Measurements from ENCODE around the gene FOXO4. TPM values are rescaled to one million over a fixed set of nuclear protein-coding genes. Genes with fewer than 3 reads are reported as not detected.

Gene FOXO4
- total RNA-seq, 1 experiment from 2014 or later, result 14.7 TPM

DNA sequence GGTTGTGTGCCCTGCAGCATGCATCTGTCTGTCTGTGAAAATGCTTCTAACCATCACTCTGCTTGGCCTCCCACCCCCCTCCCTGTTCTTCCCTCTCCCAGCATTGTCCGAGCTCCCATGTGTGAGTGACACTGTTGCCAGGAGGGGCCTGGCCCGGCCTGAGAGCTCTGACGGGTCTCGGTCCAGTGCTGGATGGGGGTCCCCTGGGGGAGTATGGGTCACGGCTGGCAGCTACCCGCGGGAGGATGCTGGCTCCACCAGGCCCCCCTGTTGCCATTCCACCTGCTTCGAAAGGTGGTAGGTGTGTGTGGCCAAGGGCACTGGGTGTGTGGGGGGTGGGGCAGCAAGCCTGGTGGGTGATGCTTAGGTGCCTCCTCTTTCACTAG is 52.6 kb downstream of the FOXO4 start (continued):
- TF ChIP-seq ELF1 (IDR thresholded peaks at IDR 0.05; ENCODE audit: borderline replicate concordance, low read depth), result no peak
- no peak for TF ChIP-seq FOSL1 (IDR thresholded peaks at IDR 0.05; ENCODE audit: low read depth)

DNA sequence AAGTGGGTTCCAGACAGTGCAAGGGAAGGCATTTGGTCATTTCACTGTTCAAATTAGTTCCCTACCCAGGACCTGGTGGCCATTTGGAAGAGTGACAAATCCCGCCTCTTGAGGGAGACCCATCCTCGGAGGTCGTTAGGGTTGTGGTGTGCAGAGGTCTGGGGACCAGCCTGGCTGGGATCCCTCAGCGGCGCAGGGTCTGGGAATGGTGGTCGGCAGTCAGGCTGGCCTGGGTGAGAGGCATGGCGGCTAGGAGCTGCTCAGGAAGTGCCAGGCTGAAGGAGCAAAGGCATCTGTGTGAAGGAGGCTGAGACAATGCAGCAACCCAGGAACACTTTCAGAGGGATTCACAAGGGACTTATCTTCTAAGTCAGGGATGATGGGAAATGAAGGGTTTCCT is 55.7 kb downstream of the FOXO4 start:
- no peaks in the 10 kb centered on the region for H3K9me3 ChIP-seq (ENCODE audit: control insufficient read depth in 1 of 2, insufficient read depth in 1 of 2, low read depth in 1 of 2, low read length in 2 of 2)
- no peak overlapping the region for H2AFZ ChIP-seq (ENCODE audit: low read depth, low read length, poor library complexity, severe bottlenecking)
- RAD21 ChIA-PET (ENCODE audit: low non-redundant PET in 1 of 2, low total read pairs in 2 of 2, uncharacterized antibody in 2 of 2, unreplicated experiment in 2 of 2), result no interaction called here
- no peaks in the 10 kb centered on the region for H3K27me3 ChIP-seq (ENCODE audit: insufficient read depth, low read length)
- POLR2A ChIA-PET, result no interaction called here
- no TSS peak for BruUV-seq (replicated peaks)
- TF ChIP-seq YY1 (IDR thresholded peaks at IDR 0.05; ENCODE audit: extremely low read depth, insufficient replicate concordance, low read depth, low read length) (no peak), SRF (IDR thresholded peaks at IDR 0.05; ENCODE audit: low read depth) (no peak), JUND (IDR thresholded peaks at IDR 0.05) (no peak), CBX3 (IDR thresholded peaks at IDR 0.05; ENCODE audit: low read depth) (no peak), ZNF274 (IDR thresholded peaks at IDR 0.05; ENCODE audit: low read depth, low read length) (no peak), POLR2A (IDR thresholded peaks at IDR 0.05; ENCODE audit: borderline replicate concordance, extremely low read depth, insufficient read depth, insufficient read length) (no peak), SIN3A (IDR thresholded peaks at IDR 0.05; ENCODE audit: low read depth) (no peak)
- TF ChIP-seq, protein P1, sequence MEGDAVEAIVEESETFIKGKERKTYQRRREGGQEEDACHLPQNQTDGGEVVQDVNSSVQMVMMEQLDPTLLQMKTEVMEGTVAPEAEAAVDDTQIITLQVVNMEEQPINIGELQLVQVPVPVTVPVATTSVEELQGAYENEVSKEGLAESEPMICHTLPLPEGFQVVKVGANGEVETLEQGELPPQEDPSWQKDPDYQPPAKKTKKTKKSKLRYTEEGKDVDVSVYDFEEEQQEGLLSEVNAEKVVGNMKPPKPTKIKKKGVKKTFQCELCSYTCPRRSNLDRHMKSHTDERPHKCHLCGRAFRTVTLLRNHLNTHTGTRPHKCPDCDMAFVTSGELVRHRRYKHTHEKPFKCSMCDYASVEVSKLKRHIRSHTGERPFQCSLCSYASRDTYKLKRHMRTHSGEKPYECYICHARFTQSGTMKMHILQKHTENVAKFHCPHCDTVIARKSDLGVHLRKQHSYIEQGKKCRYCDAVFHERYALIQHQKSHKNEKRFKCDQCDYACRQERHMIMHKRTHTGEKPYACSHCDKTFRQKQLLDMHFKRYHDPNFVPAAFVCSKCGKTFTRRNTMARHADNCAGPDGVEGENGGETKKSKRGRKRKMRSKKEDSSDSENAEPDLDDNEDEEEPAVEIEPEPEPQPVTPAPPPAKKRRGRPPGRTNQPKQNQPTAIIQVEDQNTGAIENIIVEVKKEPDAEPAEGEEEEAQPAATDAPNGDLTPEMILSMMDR (IDR thresholded peaks at IDR 0.05 in 2 of 3, conservative IDR thresholded peaks at IDR 0.05 in 1 of 3; ENCODE audit: borderline replicate concordance in 1 of 3, insufficient read depth in 1 of 3, low read depth in 2 of 3, low read length in 2 of 3), result no peak
- TF ChIP-seq, protein P2, sequence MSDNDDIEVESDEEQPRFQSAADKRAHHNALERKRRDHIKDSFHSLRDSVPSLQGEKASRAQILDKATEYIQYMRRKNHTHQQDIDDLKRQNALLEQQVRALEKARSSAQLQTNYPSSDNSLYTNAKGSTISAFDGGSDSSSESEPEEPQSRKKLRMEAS (IDR thresholded peaks at IDR 0.05), result no peak
- TF ChIP-seq, protein P3, sequence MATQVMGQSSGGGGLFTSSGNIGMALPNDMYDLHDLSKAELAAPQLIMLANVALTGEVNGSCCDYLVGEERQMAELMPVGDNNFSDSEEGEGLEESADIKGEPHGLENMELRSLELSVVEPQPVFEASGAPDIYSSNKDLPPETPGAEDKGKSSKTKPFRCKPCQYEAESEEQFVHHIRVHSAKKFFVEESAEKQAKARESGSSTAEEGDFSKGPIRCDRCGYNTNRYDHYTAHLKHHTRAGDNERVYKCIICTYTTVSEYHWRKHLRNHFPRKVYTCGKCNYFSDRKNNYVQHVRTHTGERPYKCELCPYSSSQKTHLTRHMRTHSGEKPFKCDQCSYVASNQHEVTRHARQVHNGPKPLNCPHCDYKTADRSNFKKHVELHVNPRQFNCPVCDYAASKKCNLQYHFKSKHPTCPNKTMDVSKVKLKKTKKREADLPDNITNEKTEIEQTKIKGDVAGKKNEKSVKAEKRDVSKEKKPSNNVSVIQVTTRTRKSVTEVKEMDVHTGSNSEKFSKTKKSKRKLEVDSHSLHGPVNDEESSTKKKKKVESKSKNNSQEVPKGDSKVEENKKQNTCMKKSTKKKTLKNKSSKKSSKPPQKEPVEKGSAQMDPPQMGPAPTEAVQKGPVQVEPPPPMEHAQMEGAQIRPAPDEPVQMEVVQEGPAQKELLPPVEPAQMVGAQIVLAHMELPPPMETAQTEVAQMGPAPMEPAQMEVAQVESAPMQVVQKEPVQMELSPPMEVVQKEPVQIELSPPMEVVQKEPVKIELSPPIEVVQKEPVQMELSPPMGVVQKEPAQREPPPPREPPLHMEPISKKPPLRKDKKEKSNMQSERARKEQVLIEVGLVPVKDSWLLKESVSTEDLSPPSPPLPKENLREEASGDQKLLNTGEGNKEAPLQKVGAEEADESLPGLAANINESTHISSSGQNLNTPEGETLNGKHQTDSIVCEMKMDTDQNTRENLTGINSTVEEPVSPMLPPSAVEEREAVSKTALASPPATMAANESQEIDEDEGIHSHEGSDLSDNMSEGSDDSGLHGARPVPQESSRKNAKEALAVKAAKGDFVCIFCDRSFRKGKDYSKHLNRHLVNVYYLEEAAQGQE (IDR thresholded peaks at IDR 0.05; ENCODE audit: low read depth), result no peak
- H3K27ac ChIP-seq (ENCODE audit: low read depth, low read length), result no peak overlapping the region
- peaks cover 2 to 5% of the 10 kb centered on the region in 2 experiments; a peak in 3 of 4 replicates for H3K4me1 ChIP-seq (ENCODE audit: control insufficient read depth in 1 of 2, insufficient read depth in 2 of 2, low read length in 2 of 2)
- CTCF ChIA-PET, result no interaction called here
- H3K4me2 ChIP-seq (ENCODE audit: low read length), result no peak overlapping the region
- no peak for DNase-seq (ENCODE audit: low read depth, low spot score)
- H4K20me1 ChIP-seq (ENCODE audit: insufficient read depth), result no peaks in the 10 kb centered on the region
- no peak for ATAC-seq
- no peaks in the 10 kb centered on the region for H3K9me2 ChIP-seq (ENCODE audit: insufficient read depth)
- H3K36me3 ChIP-seq (ENCODE audit: control insufficient read depth in 1 of 2, insufficient read depth in 2 of 2, low read length in 2 of 2), result no peaks in the 10 kb centered on the region
- no peak overlapping the region for H3K9ac ChIP-seq (ENCODE audit: low read length)
- intact Hi-C loops (cut with micrococcal nuclease), result no loop called here
- no peaks in the 10 kb centered on the region for H3K79me2 ChIP-seq (ENCODE audit: insufficient read depth, low read length)
- no peak overlapping the region for H3K4me3 ChIP-seq (replicated peaks in 1 of 2; ENCODE audit: low read depth in 1 of 2, low read length in 2 of 2)
